GM08714 (cell line): ENCODE measurements around the gene JRKL.
A peak's percentile ranks its signal among the peaks of the same experiment; 100 is the strongest.

ENCODE experiments used
- H3K4me3 ChIP-seq: fragments of 200-500 bp; sonication (Bioruptor generic); 2 replicates; pipeline ENCODE4 v1.5.1; 2014; ENCODE audit warnings: mild to moderate bottlenecking, low read length, inconsistent platforms
- ZNF274 ChIP-seq: IDR thresholded peaks from 2 replicates; pipeline ENCODE4 v1.6.1; 2012; ENCODE audit warnings: mild to moderate bottlenecking, low read depth, low read length

JRKL gene

GRCh38 chr11:96389720-96390487 lies at the start of gene JRKL, which contains the start of gene CCDC82:
Gene JRKL, plus strand, starts transcription at chr11:96390013. Its CDS starts 637 bp downstream, at chr11:96390650.
Gene CCDC82, minus strand, starts transcription at chr11:96389912. Its CDS starts 5,165 bp downstream, at chr11:96384747.
- peak within 1 kb of the TSS; percentile 84 for H3K4me3 ChIP-seq
- no peak for TF ChIP-seq ZNF274

- H3K4me3 ChIP-seq: peak overlapping the region; percentile 100
- TF ChIP-seq ZNF274: no peak
Measured at GRCh38 chr11:96340555-96340885, 49.3 kb upstream of the JRKL start.

GRCh38 chr11:96341211-96342013 lies 48.4 kb upstream of the JRKL start:
- TF ChIP-seq ZNF274: no peak
- peak overlapping the region; percentile 100 for H3K4me3 ChIP-seq

GRCh38 chr11:96342014-96342960 lies 47.5 kb upstream of the JRKL start:
- TF ChIP-seq ZNF274: no peak
- H3K4me3 ChIP-seq: peak overlapping the region; percentile 100

- no peak for TF ChIP-seq ZNF274
- H3K4me3 ChIP-seq: peak within 1 kb of the TSS; percentile 100
Measured at GRCh38 chr11:96342961-96343711, 46.7 kb upstream of the JRKL start, which contains the start of gene MAML2. Gene MAML2, minus strand, starts transcription at chr11:96343195. Its CDS starts 1,300 bp downstream, at chr11:96341895.

GRCh38 chr11:96356848-96357247 lies 33.0 kb upstream of the JRKL start:
- no peak for TF ChIP-seq ZNF274
- H3K4me3 ChIP-seq: no peak overlapping the region

- no peak for TF ChIP-seq ZNF274
- H3K4me3 ChIP-seq: no peak overlapping the region
Measured at GRCh38 chr11:96357794-96358193, 32.0 kb upstream of the JRKL start.

GRCh38 chr11:96358321-96358720 lies 31.5 kb upstream of the JRKL start:
- H3K4me3 ChIP-seq: no peak overlapping the region
- no peak for TF ChIP-seq ZNF274

GRCh38 chr11:96361778-96362177 lies 28.0 kb upstream of the JRKL start:
- TF ChIP-seq ZNF274: no peak

GRCh38 chr11:96365493-96365892 lies 24.3 kb upstream of the JRKL start:
- no peak overlapping the region for H3K4me3 ChIP-seq
- no peak for TF ChIP-seq ZNF274

More at GRCh38 chr11:96361778-96362177, 28.0 kb upstream of the JRKL start:
- H3K4me3 ChIP-seq: no peak overlapping the region

- H3K4me3 ChIP-seq: no peak overlapping the region
- no peak for TF ChIP-seq ZNF274
Measured at GRCh38 chr11:96366024-96366423, 23.8 kb upstream of the JRKL start.

- no peak for TF ChIP-seq ZNF274
Measured at GRCh38 chr11:96367342-96367741, 22.5 kb upstream of the JRKL start.

GRCh38 chr11:96373826-96374225 lies 16.0 kb upstream of the JRKL start:
- no peak for TF ChIP-seq ZNF274
- H3K4me3 ChIP-seq: no peak overlapping the region

More at GRCh38 chr11:96367342-96367741, 22.5 kb upstream of the JRKL start:
- no peak overlapping the region for H3K4me3 ChIP-seq
